HCT116 (cell line): ENCODE measurements around the gene PPFIA2. TPM values are rescaled to one million over a fixed set of nuclear protein-coding genes. Genes with fewer than 3 reads are reported as not detected.

Source experiments
- ATAC-seq: fragments of 200-7000 bp; cut with Tn5 transposase; 2 replicates; pipeline ENCODE4 v1.9.1; 2020; ENCODE audit warnings: mild to moderate bottlenecking, moderate library complexity
- BruUV-seq: library from RNA; stranded (reverse); fragments of 400-500 nt; replicated peaks from 2 replicates; lab custom pipeline; 2021; lab: Mats Ljungman, UMichigan
- CTCF ChIA-PET: fragments of 300-600 bp; sonication (Branson Sonifier 250); formaldehyde crosslinking; loops from one replicate; lab custom pipeline; 2021; ENCODE audit warnings: antibody characterized with exemption; lab: Charles Lee
- POLR2A ChIA-PET: fragments of 300-600, 350-600 bp; sonication (Branson Sonifier 250); formaldehyde crosslinking; loops from one replicate; lab custom pipeline; 2021; ENCODE audit warnings: antibody characterized with exemption; lab: Charles Lee
- RAD21 ChIA-PET, 2 experiments: fragments of 300-600 bp; sonication (Branson Sonifier 250); formaldehyde crosslinking; loops; one replicate each; lab custom pipeline; 2023; ENCODE audit warnings: low total read pairs in 2 of 2; ENCODE audit not compliant: uncharacterized antibody in 2 of 2, unreplicated experiment in 2 of 2, low non-redundant PET in 1 of 2; lab: Charles Lee
- DNase-seq: peaks from one replicate; pipeline ENCODE4 v3.0.0-alpha.2; 2010; ENCODE audit warnings: low read depth, low spot score
- H2AFZ ChIP-seq: fragments of 200-600 bp; shearing (Covaris generic), sonication (generic); 2 replicates; pipeline ENCODE4 v1.6.1; 2017; ENCODE audit warnings: low read depth, mixed run types, mixed read lengths, antibody characterized with exemption, low read length; ENCODE audit not compliant: poor library complexity, severe bottlenecking
- H3K27ac ChIP-seq: 2 replicates; pipeline ENCODE4 v1.5.1; 2012; ENCODE audit warnings: low read depth, low read length
- H3K27me3 ChIP-seq: fragments of 200-600 bp; sonication (generic); 2 replicates; pipeline ENCODE4 v1.6.1; 2016; ENCODE audit warnings: mixed run types, low read length, mixed read lengths; ENCODE audit not compliant: insufficient read depth
- H3K36me3 ChIP-seq, 2 experiments: fragments of 200-500 bp in 1 of 2; fragments of 200-600 bp in 1 of 2; sonication (Bioruptor generic) in 1 of 2; sonication (generic) in 1 of 2; 2 replicates each; pipeline versions ENCODE4 v1.5.1 to v1.6.1; 2014 to 2016; ENCODE audit warnings: low read length in 2 of 2, inconsistent platforms in 1 of 2, mixed read lengths in 1 of 2, mixed run types in 1 of 2; ENCODE audit not compliant: insufficient read depth in 2 of 2, control insufficient read depth in 1 of 2
- H3K4me1 ChIP-seq, 2 experiments: fragments of 200-600 bp in 1 of 2; sonication (generic) in 1 of 2; 2 replicates each; pipeline versions ENCODE4 v1.5.1 to v1.6.1; 2012 to 2017; ENCODE audit warnings: low read length in 2 of 2, inconsistent platforms in 1 of 2, mild to moderate bottlenecking in 1 of 2, mixed read lengths in 1 of 2, mixed run types in 1 of 2, moderate library complexity in 1 of 2; ENCODE audit not compliant: insufficient read depth in 2 of 2, control insufficient read depth in 1 of 2
- H3K4me2 ChIP-seq: fragments of 200-600 bp; sonication (generic); 2 replicates; pipeline ENCODE4 v1.6.1; 2017; ENCODE audit warnings: mixed run types, low read length, mixed read lengths
- H3K4me3 ChIP-seq, 2 experiments: fragments of 200-600 bp in 1 of 2; sonication (generic) in 1 of 2; replicated peaks in 1 of 2; 2 replicates each; pipeline ENCODE4 v1.5.1; 2011 to 2016; ENCODE audit warnings: low read length in 2 of 2, control low read depth in 1 of 2, low read depth in 1 of 2, mild to moderate bottlenecking in 1 of 2, mixed read lengths in 1 of 2, mixed run types in 1 of 2
- H3K79me2 ChIP-seq: fragments of 200-600 bp; sonication (generic); 2 replicates; pipeline ENCODE4 v1.6.1; 2017; ENCODE audit warnings: mild to moderate bottlenecking, mixed run types, low read length, moderate library complexity, mixed read lengths; ENCODE audit not compliant: insufficient read depth
- H3K9ac ChIP-seq: fragments of 200-600 bp; sonication (generic); 2 replicates; pipeline ENCODE4 v1.6.1; 2016; ENCODE audit warnings: low read length, mixed read lengths
- H3K9me2 ChIP-seq: fragments of 200-600 bp; sonication (generic), shearing (Covaris generic); 2 replicates; pipeline ENCODE4 v1.6.1; 2017; ENCODE audit warnings: mixed run types, mild to moderate bottlenecking, moderate library complexity; ENCODE audit not compliant: insufficient read depth
- H3K9me3 ChIP-seq, 2 experiments: fragments of 200-500 bp in 1 of 2; fragments of 200-600 bp in 1 of 2; sonication (Bioruptor generic) in 1 of 2; sonication (generic) in 1 of 2; 2 replicates each; pipeline ENCODE4 v1.6.1; 2014 to 2017; ENCODE audit warnings: low read length in 2 of 2, mixed read lengths in 2 of 2, inconsistent platforms in 1 of 2, low read depth in 1 of 2, mild to moderate bottlenecking in 1 of 2, mixed run types in 1 of 2, moderate library complexity in 1 of 2; ENCODE audit not compliant: control insufficient read depth in 1 of 2, insufficient read depth in 1 of 2
- H4K20me1 ChIP-seq: fragments of 200-600 bp; sonication (generic), shearing (Covaris generic); 2 replicates; pipeline ENCODE4 v1.6.1; 2017; ENCODE audit warnings: mixed run types, mild to moderate bottlenecking, moderate library complexity; ENCODE audit not compliant: insufficient read depth
- CTCF ChIP-seq, 3 experiments: fragments of 200-600 bp in 1 of 3; sonication (generic) in 1 of 3; IDR thresholded peaks in 2 of 3; conservative IDR thresholded peaks in 1 of 3; 2 replicates each; pipeline ENCODE4 v1.5.1; 2012 to 2017; ENCODE audit warnings: low read depth in 2 of 3, low read length in 2 of 3, antibody characterized with exemption in 1 of 3, borderline replicate concordance in 1 of 3, control low read depth in 1 of 3, mild to moderate bottlenecking in 1 of 3, mixed read lengths in 1 of 3, mixed run types in 1 of 3, moderate library complexity in 1 of 3; ENCODE audit not compliant: insufficient read depth in 1 of 3
- EZH2phosphoT487 ChIP-seq: fragments of 200-600 bp; IDR thresholded peaks from 2 replicates; pipeline ENCODE4 v1.6.1; 2018; ENCODE audit warnings: antibody characterized with exemption, borderline replicate concordance
- JUND ChIP-seq: IDR thresholded peaks from 2 replicates; pipeline ENCODE4 v1.6.1; 2012
- POLR2A ChIP-seq: IDR thresholded peaks from 2 replicates; pipeline ENCODE4 v1.7.0; 2011; ENCODE audit warnings: borderline replicate concordance; ENCODE audit not compliant: insufficient read depth, insufficient read length; ENCODE audit errors: extremely low read depth
- RAD21 ChIP-seq: IDR thresholded peaks from 2 replicates; pipeline ENCODE4 v1.6.1; 2012; ENCODE audit warnings: low read depth, mild to moderate bottlenecking
- SIN3A ChIP-seq: IDR thresholded peaks from 2 replicates; pipeline ENCODE4 v1.6.1; 2012; ENCODE audit warnings: low read depth
- YY1 ChIP-seq: IDR thresholded peaks from 2 replicates; pipeline ENCODE4 v1.6.1; 2011; ENCODE audit warnings: low read length, low read depth, moderate library complexity, mild to moderate bottlenecking; ENCODE audit not compliant: insufficient replicate concordance; ENCODE audit errors: extremely low read depth
- ZBTB33 ChIP-seq: IDR thresholded peaks from 2 replicates; pipeline ENCODE4 v1.6.1; 2011; ENCODE audit warnings: mild to moderate bottlenecking, low read length, moderate library complexity; ENCODE audit not compliant: insufficient replicate concordance; ENCODE audit errors: extremely low read depth
- ZFX ChIP-seq: fragments of 450-650 bp; IDR thresholded peaks from 2 replicates; pipeline ENCODE4 v1.6.1; 2017
- intact Hi-C: fragments of 100-400 bp; cut with micrococcal nuclease; formaldehyde crosslinking; loops from 2 replicates; pipeline ENCODE4 v1.10.0; 2022
- total RNA-seq: library from RNA; stranded (reverse); gene quantifications from one replicate; pipeline ENCODE4 v1.2.1, GENCODE V29; 2021; ENCODE audit not compliant: unreplicated experiment

Gene PPFIA2
- total RNA-seq, 1 experiment from 2014 or later: not detected

- H2AFZ ChIP-seq: no peak overlapping the region
- 0 out of 2 replicates have a peak, but pooled peaks cover 4% of the 10 kb centered on the region for H3K27me3 ChIP-seq
- H3K4me1 ChIP-seq: no peaks in the 10 kb centered on the region
- no peak overlapping the region for H3K4me2 ChIP-seq
- ChIA-PET POLR2A (no interaction called here), RAD21 (no interaction called here), CTCF (no interaction called here)
- no peak for ATAC-seq
- H3K4me3 ChIP-seq: no peak overlapping the region
- H3K36me3 ChIP-seq: no peaks in the 10 kb centered on the region
- H3K9me2 ChIP-seq: no peaks in the 10 kb centered on the region
- BruUV-seq: no TSS peak
- DNase-seq: no peak
- intact Hi-C loops: no loop called here
- H4K20me1 ChIP-seq: no peaks in the 10 kb centered on the region
- H3K79me2 ChIP-seq: no peaks in the 10 kb centered on the region
- no peak for TF ChIP-seq SIN3A
- TF ChIP-seq JUND: no peak
- no peak for TF ChIP-seq RAD21
- no peak for TF ChIP-seq ZBTB33
- TF ChIP-seq EZH2phosphoT487: no peak
- no peak for TF ChIP-seq POLR2A
- TF ChIP-seq CTCF (IDR thresholded peaks at IDR 0.05 in 2 of 3, conservative IDR thresholded peaks at IDR 0.05 in 1 of 3; ENCODE audit: borderline replicate concordance in 1 of 3, insufficient read depth in 1 of 3, low read depth in 2 of 3, low read length in 2 of 3): no peak
- no peak for TF ChIP-seq ZFX
- TF ChIP-seq YY1: no peak
- H3K27ac ChIP-seq: no peak overlapping the region
- no peak overlapping the region for H3K9ac ChIP-seq
- H3K9me3 ChIP-seq: no peaks in the 10 kb centered on the region
Measured at GRCh38 chr12:81221681-81222080, 537.5 kb downstream of the PPFIA2 start.
